Endodermal cell (in vitro differentiated cells): ENCODE measurements around the gene RIN3. TPM values are rescaled to one million over a fixed set of nuclear protein-coding genes. Genes with fewer than 3 reads are reported as not detected.

Source experiments
- DNase-seq: peaks from one replicate; pipeline ENCODE4 v3.0.0-alpha.2; 2017
- H3K27ac ChIP-seq: 2 replicates; pipeline ENCODE4 v1.5.1; 2013; ENCODE audit warnings: mild to moderate bottlenecking, low read depth, low read length, moderate library complexity
- H3K27me3 ChIP-seq: 2 replicates; pipeline ENCODE4 v1.6.1; 2013; ENCODE audit warnings: mild to moderate bottlenecking, low read length, moderate library complexity; ENCODE audit not compliant: insufficient read depth, control insufficient read depth, poor library complexity, severe bottlenecking
- H3K36me3 ChIP-seq: 2 replicates; pipeline ENCODE4 v1.7.0; 2013; ENCODE audit warnings: mild to moderate bottlenecking, low read length, moderate library complexity; ENCODE audit not compliant: control insufficient read depth, insufficient read depth
- H3K4me1 ChIP-seq: one replicate; pipeline ENCODE4 v1.7.0; 2013; ENCODE audit warnings: low read length; ENCODE audit not compliant: control insufficient read depth, insufficient read depth
- H3K4me3 ChIP-seq: 2 replicates; pipeline ENCODE4 v1.5.1; 2013; ENCODE audit warnings: mild to moderate bottlenecking, low read length, moderate library complexity
- H3K9ac ChIP-seq: 2 replicates; pipeline ENCODE4 v1.6.1; 2013; ENCODE audit warnings: mild to moderate bottlenecking, low read length, moderate library complexity; ENCODE audit not compliant: poor library complexity, severe bottlenecking; ENCODE audit errors: extremely low read depth
- H3K9me3 ChIP-seq: 2 replicates; pipeline ENCODE4 v1.6.1; 2013; ENCODE audit warnings: mild to moderate bottlenecking, low read length, moderate library complexity; ENCODE audit not compliant: control insufficient read depth
- H3K27ac Mint-ChIP-seq: 2 replicates; pipeline ENCODE4 v1.8.0; 2020; ENCODE audit warnings: mixed read lengths
- H3K27me3 Mint-ChIP-seq: 2 replicates; pipeline ENCODE4 v1.8.0; 2021; ENCODE audit warnings: mild to moderate bottlenecking, mixed read lengths; ENCODE audit not compliant: insufficient read depth
- H3K36me3 Mint-ChIP-seq: 2 replicates; pipeline ENCODE4 v1.8.0; 2020; ENCODE audit warnings: low read depth, mixed read lengths
- H3K4me1 Mint-ChIP-seq: 2 replicates; pipeline ENCODE4 v1.8.0; 2020; ENCODE audit warnings: mixed read lengths
- H3K4me3 Mint-ChIP-seq: 2 replicates; pipeline ENCODE4 v1.8.0; 2020; ENCODE audit warnings: mild to moderate bottlenecking, moderate library complexity, mixed read lengths
- H3K9me3 Mint-ChIP-seq: 2 replicates; pipeline ENCODE4 v1.8.0; 2020; ENCODE audit warnings: mild to moderate bottlenecking, mixed read lengths
- WGBS, 2 experiments: methylation state at CpG; one replicate each; pipeline versions ENCODE4 v1.1.5 to v1.1.7; 2013; ENCODE audit warnings: missing lambda C conversion rate in 2 of 2, mixed read lengths in 1 of 2; ENCODE audit not compliant: insufficient coverage in 1 of 2, insufficient read length in 1 of 2; 5-methylcytosine and 5-hydroxymethylcytosine counted together
- total RNA-seq, 2 donors: library from RNA; stranded (reverse); fragmentation: NEBNext Ultra II Directional in 1 of 2; extraction: Animal tissue kit (Norgen Biotek cat#: 25700) in 1 of 2; gene quantifications; 2 replicates in 1 of 2; 3 replicates in 1 of 2; pipeline ENCODE4 v1.2.1, GENCODE V29; 2021
- TF ChIP-seq, protein P1 (sequence below): fragments of 200-600 bp; sonication (generic); conservative IDR thresholded peaks from 2 replicates; pipeline ENCODE4 v1.5.0; 2021; ENCODE audit warnings: antibody characterized with exemption, mild to moderate bottlenecking

RIN3 gene
- total RNA-seq, 2 donors from 2014 or later: 5.2 to 6.0 TPM

DNA sequence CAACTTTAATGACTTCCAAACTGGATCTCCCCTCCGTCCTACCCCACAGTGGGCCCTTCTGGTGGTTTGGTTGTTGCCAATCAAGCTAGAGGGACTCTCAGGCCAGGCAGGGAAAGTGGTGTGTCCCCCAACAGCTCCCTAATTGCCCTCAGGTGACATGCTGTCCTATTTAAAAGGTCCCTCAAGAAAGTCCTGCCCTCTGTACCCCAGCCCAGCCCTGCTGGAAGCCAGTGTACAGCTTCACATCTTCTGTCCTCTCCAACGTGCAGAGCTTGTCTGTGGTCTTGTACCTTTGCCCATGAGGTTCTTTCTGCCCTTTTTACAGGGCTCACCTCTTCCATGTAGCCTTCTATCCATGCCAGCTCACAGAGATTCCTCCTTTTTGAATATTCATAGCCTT lies 4.2 kb downstream of the RIN3 start:
- Histone ChIP-seq H3K4me3 (no peak overlapping the region), H3K36me3 (no peaks in the 10 kb centered on the region), H3K9ac (no peak overlapping the region), H3K4me1 (no peaks in the 10 kb centered on the region), H3K27ac (no peak overlapping the region), H3K9me3 (no peaks in the 10 kb centered on the region), H3K27me3 (peaks cover 34% of the 10 kb centered on the region)
- Mint-ChIP-seq H3K4me1 (no peaks in the 10 kb centered on the region), H3K27me3 (peaks cover 39% of the 10 kb centered on the region), H3K4me3 (no peak overlapping the region), H3K9me3 (no peaks in the 10 kb centered on the region), H3K36me3 (no peaks in the 10 kb centered on the region), H3K27ac (no peak overlapping the region)
- DNase-seq: no peak
- WGBS, 2 experiments: 82 to 100% methylated on average over 2 of the region's 2 CpGs
- TF ChIP-seq, protein P1, sequence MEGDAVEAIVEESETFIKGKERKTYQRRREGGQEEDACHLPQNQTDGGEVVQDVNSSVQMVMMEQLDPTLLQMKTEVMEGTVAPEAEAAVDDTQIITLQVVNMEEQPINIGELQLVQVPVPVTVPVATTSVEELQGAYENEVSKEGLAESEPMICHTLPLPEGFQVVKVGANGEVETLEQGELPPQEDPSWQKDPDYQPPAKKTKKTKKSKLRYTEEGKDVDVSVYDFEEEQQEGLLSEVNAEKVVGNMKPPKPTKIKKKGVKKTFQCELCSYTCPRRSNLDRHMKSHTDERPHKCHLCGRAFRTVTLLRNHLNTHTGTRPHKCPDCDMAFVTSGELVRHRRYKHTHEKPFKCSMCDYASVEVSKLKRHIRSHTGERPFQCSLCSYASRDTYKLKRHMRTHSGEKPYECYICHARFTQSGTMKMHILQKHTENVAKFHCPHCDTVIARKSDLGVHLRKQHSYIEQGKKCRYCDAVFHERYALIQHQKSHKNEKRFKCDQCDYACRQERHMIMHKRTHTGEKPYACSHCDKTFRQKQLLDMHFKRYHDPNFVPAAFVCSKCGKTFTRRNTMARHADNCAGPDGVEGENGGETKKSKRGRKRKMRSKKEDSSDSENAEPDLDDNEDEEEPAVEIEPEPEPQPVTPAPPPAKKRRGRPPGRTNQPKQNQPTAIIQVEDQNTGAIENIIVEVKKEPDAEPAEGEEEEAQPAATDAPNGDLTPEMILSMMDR: no peak

DNA sequence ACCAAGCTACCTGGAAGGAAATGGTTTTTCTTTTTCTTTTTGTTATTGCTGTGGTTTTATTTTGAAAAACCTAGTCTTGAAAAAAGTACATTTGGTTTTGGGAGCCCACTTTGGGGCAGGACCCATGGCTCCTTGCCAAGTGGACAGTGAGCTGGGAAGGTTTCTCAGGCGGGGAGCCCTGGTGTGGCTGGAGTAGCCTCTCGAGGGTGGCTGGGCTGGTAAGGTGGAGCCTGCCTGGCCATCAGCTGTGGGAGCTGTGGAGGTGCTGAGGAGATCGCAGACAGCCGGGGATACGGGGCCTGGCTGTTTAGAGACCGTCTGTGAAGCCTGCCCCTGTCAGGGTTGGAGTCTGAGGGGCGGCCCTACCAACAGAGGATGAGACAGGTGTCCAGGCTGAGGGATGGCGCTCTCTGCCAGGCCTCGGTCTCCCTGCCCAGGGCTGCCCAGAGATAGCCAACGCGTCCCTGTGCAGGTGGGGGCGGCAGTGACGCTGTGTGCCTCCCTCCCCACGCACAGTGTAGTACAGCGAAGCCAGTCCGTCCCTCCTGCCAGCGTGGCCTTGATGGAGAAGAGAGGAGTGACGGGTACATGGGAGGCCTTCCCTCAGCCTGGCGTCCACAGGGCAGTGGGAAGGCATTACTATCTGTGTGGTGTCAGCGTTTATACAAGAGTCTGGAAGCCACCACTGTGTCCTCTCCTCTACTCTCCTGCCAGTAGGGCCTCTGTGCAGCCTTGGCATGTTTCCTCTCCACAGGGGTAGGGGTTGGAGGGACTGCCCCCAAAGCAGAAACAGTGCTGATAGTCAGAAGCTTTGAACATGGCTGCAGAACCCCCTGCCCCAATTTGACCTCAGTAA lies 5.9 kb downstream of the RIN3 start:
- no peaks in the 10 kb centered on the region for H3K9me3 ChIP-seq
- TF ChIP-seq, protein P1: no peak
- H3K36me3 Mint-ChIP-seq: no peaks in the 10 kb centered on the region
- no peak overlapping the region for H3K4me3 Mint-ChIP-seq
- H3K36me3 ChIP-seq: no peaks in the 10 kb centered on the region
- H3K27ac ChIP-seq: no peak overlapping the region
- no peak overlapping the region for H3K9ac ChIP-seq
- H3K4me1 ChIP-seq: no peaks in the 10 kb centered on the region
- H3K27me3 Mint-ChIP-seq: peaks cover 30% of the 10 kb centered on the region
- H3K4me1 Mint-ChIP-seq: no peaks in the 10 kb centered on the region
- H3K4me3 ChIP-seq: no peak overlapping the region
- no peak overlapping the region for H3K27ac Mint-ChIP-seq
- H3K9me3 Mint-ChIP-seq: no peaks in the 10 kb centered on the region
- 87 to 95% methylated on average over 13 to 20 of the region's 20 CpGs for WGBS, 2 experiments
- no peak for DNase-seq
- H3K27me3 ChIP-seq: peaks cover 20% of the 10 kb centered on the region

DNA sequence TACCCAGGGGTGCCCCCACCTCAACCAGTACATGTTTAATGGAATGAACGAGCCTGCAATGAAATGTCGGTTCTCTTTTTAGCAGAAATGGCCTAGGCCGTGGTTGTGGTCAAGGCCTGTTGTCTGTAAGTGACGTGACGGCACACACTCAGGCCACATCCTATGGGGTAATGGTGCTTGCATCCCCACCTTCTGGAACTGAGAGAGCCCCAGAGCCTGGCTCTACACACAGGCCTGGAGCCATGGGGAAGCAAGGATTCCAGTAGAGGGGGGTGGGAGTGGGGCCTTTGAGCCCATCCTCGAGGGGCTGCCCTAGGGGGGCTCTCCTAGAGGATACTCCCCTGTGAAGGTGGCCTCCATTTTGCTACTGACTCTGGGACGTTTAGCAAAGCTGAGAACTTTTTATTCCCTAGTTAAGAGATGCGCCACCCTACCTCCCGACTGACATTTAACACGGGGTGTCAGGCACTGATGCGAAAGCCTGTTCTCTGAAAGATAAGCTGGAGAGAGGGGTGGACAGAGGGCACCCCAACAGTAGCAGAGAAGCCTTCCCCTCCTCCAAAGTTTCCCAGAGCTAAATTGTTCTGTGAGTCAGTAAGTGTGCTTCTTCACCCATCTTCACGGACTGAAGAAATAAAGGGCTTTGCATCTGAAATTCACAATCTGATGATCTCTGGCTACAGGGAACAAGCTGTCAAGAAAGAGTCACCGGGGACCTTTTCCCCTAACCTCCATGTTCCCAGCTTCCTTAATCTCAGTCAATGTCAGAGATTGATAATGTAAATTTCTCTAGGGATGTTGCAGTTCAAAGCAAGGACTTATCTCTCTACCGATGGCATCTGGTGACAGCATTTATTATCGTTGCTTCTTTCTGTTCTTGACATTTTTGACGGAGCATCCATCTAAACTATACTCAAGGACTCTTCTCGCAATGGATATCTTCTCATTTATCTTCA lies 6.8 kb downstream of the RIN3 start:
- Mint-ChIP-seq H3K27ac (no peak overlapping the region), H3K4me3 (no peak overlapping the region), H3K36me3 (no peaks in the 10 kb centered on the region), H3K9me3 (no peaks in the 10 kb centered on the region), H3K4me1 (no peaks in the 10 kb centered on the region), H3K27me3 (peaks cover 21% of the 10 kb centered on the region)
- Histone ChIP-seq H3K36me3 (no peaks in the 10 kb centered on the region), H3K4me1 (no peaks in the 10 kb centered on the region), H3K4me3 (no peak overlapping the region), H3K27me3 (peaks cover 11% of the 10 kb centered on the region), H3K9ac (no peak overlapping the region), H3K27ac (no peak overlapping the region), H3K9me3 (no peaks in the 10 kb centered on the region)
- WGBS, 2 experiments: 85 to 90% methylated on average over 15 to 17 of the region's 17 CpGs
- no peak for DNase-seq
- TF ChIP-seq, protein P1: no peak
